H9 (cell line): Measurements from ENCODE around the gene DBH. TPM values are rescaled to one million over a fixed set of nuclear protein-coding genes. Genes with fewer than 3 reads are reported as not detected.

ENCODE experiments used
- DNase-seq: peaks from one replicate; pipeline ENCODE4 v3.0.0-alpha.2; 2017
- H2AFZ ChIP-seq: one replicate; pipeline ENCODE4 v1.6.1; 2013; ENCODE audit warnings: mild to moderate bottlenecking, low read length, control low read depth, moderate library complexity
- H2AK5ac ChIP-seq: 2 replicates; pipeline ENCODE4 v1.6.1; 2013; ENCODE audit warnings: low read length, control low read depth, mixed read lengths; ENCODE audit not compliant: insufficient read length
- H2BK120ac ChIP-seq: one replicate; pipeline ENCODE4 v1.6.1; 2013; ENCODE audit warnings: low read depth, mild to moderate bottlenecking, low read length, control low read depth, inconsistent platforms; ENCODE audit not compliant: poor library complexity, severe bottlenecking
- H2BK12ac ChIP-seq: 2 replicates; pipeline ENCODE4 v1.6.1; 2013; ENCODE audit warnings: low read length, control low read depth, mixed read lengths, low read depth; ENCODE audit not compliant: insufficient read length
- H2BK15ac ChIP-seq: 2 replicates; pipeline ENCODE4 v1.6.1; 2013; ENCODE audit warnings: low read depth, low read length, control low read depth
- H2BK20ac ChIP-seq: one replicate; pipeline ENCODE4 v1.6.1; 2013; ENCODE audit warnings: low read depth, mild to moderate bottlenecking, low read length, control low read depth, inconsistent platforms; ENCODE audit not compliant: poor library complexity, severe bottlenecking
- H2BK5ac ChIP-seq: 2 replicates; pipeline ENCODE4 v1.6.1; 2013; ENCODE audit warnings: low read length, control low read depth, mixed read lengths; ENCODE audit not compliant: insufficient read length
- H3K14ac ChIP-seq: 2 replicates; pipeline ENCODE4 v1.6.1; 2013; ENCODE audit warnings: low read length, control low read depth; ENCODE audit not compliant: insufficient read depth
- H3K18ac ChIP-seq: 2 replicates; pipeline ENCODE4 v1.6.1; 2013; ENCODE audit warnings: low read depth, mild to moderate bottlenecking, mixed read lengths, low read length, control low read depth; ENCODE audit not compliant: insufficient read length
- H3K23ac ChIP-seq: 2 replicates; pipeline ENCODE4 v1.6.1; 2013; ENCODE audit warnings: low read length, control low read depth, mixed read lengths, low read depth; ENCODE audit not compliant: insufficient read length
- H3K23me2 ChIP-seq: 2 replicates; pipeline ENCODE4 v1.6.1; 2013; ENCODE audit warnings: low read depth, mild to moderate bottlenecking, mixed read lengths, low read length, control low read depth; ENCODE audit not compliant: insufficient read length, poor library complexity, severe bottlenecking
- H3K27ac ChIP-seq: 2 replicates; pipeline ENCODE4 v1.5.1; 2013; ENCODE audit warnings: low read length, control low read depth, mixed read lengths, low read depth; ENCODE audit not compliant: insufficient read length
- H3K27me3 ChIP-seq: 2 replicates; pipeline ENCODE4 v1.6.1; 2013; ENCODE audit warnings: low read length, control low read depth, inconsistent platforms; ENCODE audit not compliant: insufficient read depth
- H3K4ac ChIP-seq: 2 replicates; pipeline ENCODE4 v1.6.1; 2013; ENCODE audit warnings: low read depth, mild to moderate bottlenecking, control low read depth, inconsistent platforms, low read length, moderate library complexity
- H3K4me1 ChIP-seq: 2 replicates; pipeline ENCODE4 v1.6.1; 2013; ENCODE audit warnings: low read length, control low read depth, inconsistent platforms; ENCODE audit not compliant: insufficient read depth
- H3K4me2 ChIP-seq: 2 replicates; pipeline ENCODE4 v1.6.1; 2013; ENCODE audit warnings: low read length, control low read depth, mixed read lengths; ENCODE audit not compliant: insufficient read length, insufficient read depth
- H3K56ac ChIP-seq: 2 replicates; pipeline ENCODE4 v1.6.1; 2013; ENCODE audit warnings: low read depth, mild to moderate bottlenecking, mixed read lengths, low read length, control low read depth; ENCODE audit not compliant: insufficient read length
- H3K79me1 ChIP-seq: 2 replicates; pipeline ENCODE4 v1.6.1; 2013; ENCODE audit warnings: low read depth, mild to moderate bottlenecking, moderate library complexity, low read length, control low read depth, inconsistent platforms; ENCODE audit not compliant: insufficient read depth, poor library complexity, severe bottlenecking
- H3K79me2 ChIP-seq: 2 replicates; pipeline ENCODE4 v1.6.1; 2013; ENCODE audit warnings: low read length, control low read depth, inconsistent platforms; ENCODE audit not compliant: insufficient read depth
- H3K9ac ChIP-seq: 2 replicates; pipeline ENCODE4 v1.6.1; 2013; ENCODE audit warnings: low read length, control low read depth, mixed read lengths; ENCODE audit not compliant: insufficient read length; ENCODE audit errors: extremely low read depth
- H3K9me3 ChIP-seq: one replicate; pipeline ENCODE4 v1.6.1; 2013; ENCODE audit warnings: low read depth, low read length, inconsistent platforms; ENCODE audit not compliant: control insufficient read depth
- H3T11ph ChIP-seq: one replicate; pipeline ENCODE4 v1.6.1; 2013; ENCODE audit warnings: mild to moderate bottlenecking, low read length, control low read depth, inconsistent platforms
- H4K20me1 ChIP-seq: one replicate; pipeline ENCODE4 v1.6.1; 2013; ENCODE audit not compliant: control insufficient read depth, insufficient read length, insufficient read depth
- H4K5ac ChIP-seq: 2 replicates; pipeline ENCODE4 v1.6.1; 2013; ENCODE audit warnings: low read depth, mild to moderate bottlenecking, mixed read lengths, low read length, control low read depth; ENCODE audit not compliant: insufficient read length
- H4K8ac ChIP-seq: replicated peaks from 2 replicates; pipeline ENCODE4 v1.6.1; 2013; ENCODE audit warnings: low read length, control low read depth, mixed read lengths, low read depth; ENCODE audit not compliant: insufficient read length
- H4K91ac ChIP-seq: 2 replicates; pipeline ENCODE4 v1.6.1; 2013; ENCODE audit warnings: low read depth, mild to moderate bottlenecking, moderate library complexity, mixed read lengths, low read length, control low read depth; ENCODE audit not compliant: insufficient read length
- H3K27ac Mint-ChIP-seq, 3 experiments: 2 replicates in 2 of 3; 3 replicates in 1 of 3; pipeline ENCODE4 v1.8.0; 2020 to 2021; ENCODE audit warnings: mixed read lengths in 3 of 3, mild to moderate bottlenecking in 1 of 3, moderate library complexity in 1 of 3
- H3K27me3 Mint-ChIP-seq: 2 replicates; pipeline ENCODE4 v1.8.0; 2021; ENCODE audit warnings: low read depth, mild to moderate bottlenecking, moderate library complexity, mixed read lengths
- H3K36me3 Mint-ChIP-seq, 3 experiments: 2 replicates in 2 of 3; 3 replicates in 1 of 3; pipeline ENCODE4 v1.8.0; 2020 to 2021; ENCODE audit warnings: low read depth in 3 of 3, mixed read lengths in 3 of 3; ENCODE audit not compliant: insufficient read depth in 1 of 3
- H3K4me1 Mint-ChIP-seq, 2 experiments: 2 replicates each; pipeline ENCODE4 v1.8.0; 2020; ENCODE audit warnings: mixed read lengths in 2 of 2
- H3K4me3 Mint-ChIP-seq, 2 experiments: 2 replicates in 1 of 2; 3 replicates in 1 of 2; pipeline ENCODE4 v1.8.0; 2020 to 2021; ENCODE audit warnings: mild to moderate bottlenecking in 2 of 2, mixed read lengths in 2 of 2, moderate library complexity in 1 of 2
- H3K9me3 Mint-ChIP-seq, 2 experiments: 2 replicates in 1 of 2; 3 replicates in 1 of 2; pipeline ENCODE4 v1.8.0; 2020; ENCODE audit warnings: mild to moderate bottlenecking in 2 of 2, mixed read lengths in 2 of 2, moderate library complexity in 1 of 2
- CTCF ChIP-seq: fragments of 200-600 bp; sonication (generic); conservative IDR thresholded peaks from 3 replicates; pipeline ENCODE4 v1.8.0; 2021; ENCODE audit warnings: antibody characterized with exemption, mild to moderate bottlenecking
- WGBS: extraction: QIAGEN DNeasy Blood & Tissue Kit; methylation state at CpG from one replicate; pipeline ENCODE4 v1.1.7; 2013; ENCODE audit warnings: missing lambda C conversion rate, low lambda C conversion rate, mixed read lengths; ENCODE audit not compliant: insufficient read length; ENCODE audit errors: extremely low coverage; 5-methylcytosine and 5-hydroxymethylcytosine counted together
- total RNA-seq: library from RNA; stranded (reverse); gene quantifications from 2 replicates; pipeline ENCODE4 v1.2.1, GENCODE V29; 2021

DBH gene
- total RNA-seq, 1 experiment from 2014 or later, result not detected

DNA sequence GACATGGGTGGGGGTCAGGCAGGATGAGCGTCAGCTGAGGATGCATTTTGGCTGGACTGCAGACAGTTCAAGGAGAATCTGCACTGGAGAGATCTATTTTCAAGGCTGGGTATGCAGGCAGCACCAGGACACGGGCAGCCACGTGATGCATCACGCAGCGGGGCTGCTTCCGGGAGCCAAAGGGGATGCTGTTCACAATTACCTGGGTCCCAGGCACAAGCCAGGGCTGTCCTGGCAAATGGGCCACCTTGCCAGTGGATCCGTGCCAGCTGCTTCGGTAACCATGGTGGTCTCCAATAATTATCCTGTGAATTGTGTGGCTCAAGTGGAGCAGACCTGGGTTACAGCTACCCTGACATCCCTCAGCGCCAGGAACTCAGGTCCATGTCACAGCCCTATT is 17.5 kb downstream of the DBH start:
- Histone ChIP-seq H3K14ac (no peak overlapping the region), H3K4ac (no peak overlapping the region), H3T11ph (no peak overlapping the region), H4K8ac (no peak overlapping the region), H3K27ac (no peak overlapping the region), H3K23me2 (no peaks in the 10 kb centered on the region), H3K4me2 (no peak overlapping the region), H3K18ac (no peak overlapping the region), H3K9me3 (no peaks in the 10 kb centered on the region), H3K79me1 (no peaks in the 10 kb centered on the region), H2BK15ac (no peak overlapping the region), H3K23ac (no peak overlapping the region), H2AFZ (no peak overlapping the region), H2BK20ac (no peak overlapping the region), H3K4me1 (no peaks in the 10 kb centered on the region; the same call in 1 of the 2 replicates), H4K5ac (no peak overlapping the region), H3K56ac (no peak overlapping the region), H3K9ac (no peak overlapping the region), H2BK5ac (no peak overlapping the region), H3K79me2 (no peaks in the 10 kb centered on the region), H4K91ac (no peak overlapping the region), H4K20me1 (no peaks in the 10 kb centered on the region), H3K27me3 (no peaks in the 10 kb centered on the region), H2BK12ac (no peak overlapping the region), H2AK5ac (no peak overlapping the region), H2BK120ac (no peak overlapping the region)
- Mint-ChIP-seq H3K4me3 (no peak overlapping the region), H3K27ac (peak overlapping the region in 1 of 3 experiments; percentile 84; a peak in 1 of 7 replicates), H3K36me3 (no peaks in the 10 kb centered on the region; a peak in 1 of 7 replicates), H3K27me3 (peaks cover 68% of the 10 kb centered on the region), H3K4me1 (peaks cover 9 to 35% of the 10 kb centered on the region in 2 experiments), H3K9me3 (no peaks in the 10 kb centered on the region)
- no peak for TF ChIP-seq CTCF
- no peak for DNase-seq
- no CpG with 5 or more reads among the region's 9 CpGs for WGBS
